ENCODE measurements around the gene PCARE. TPM values are rescaled to one million over a fixed set of nuclear protein-coding genes. Genes with fewer than 3 reads are reported as not detected.
A peak's percentile ranks its signal among the peaks of the same experiment; 100 is the strongest.

PCARE gene
- total RNA-seq, 6 experiments from 2014 or later: not detected

DNA sequence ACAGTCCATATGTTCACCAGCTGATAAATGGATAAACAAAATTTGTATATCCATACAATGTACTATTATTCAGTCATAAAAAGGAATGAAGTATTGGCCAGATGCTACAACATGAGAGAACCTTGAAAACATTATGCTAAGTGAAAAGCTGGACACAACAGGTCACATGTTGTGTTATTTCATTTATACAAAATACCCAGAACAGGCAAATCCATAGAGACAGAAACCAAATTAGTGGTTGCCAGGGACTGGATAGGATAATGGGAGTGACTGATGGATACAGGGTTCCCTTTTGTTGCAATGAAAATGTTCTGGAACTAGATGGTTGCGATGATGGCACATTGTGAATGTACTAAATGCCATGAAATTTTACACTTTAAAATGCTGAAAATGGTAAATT is 10.2 kb upstream of the PCARE start:
- DNase-seq (no peak), ATAC-seq (no peak)
- no peak overlapping the region for H3K27ac ChIP-seq
- no peak overlapping the region for H3K4me3 ChIP-seq
- H3K4me1 ChIP-seq: no peaks in the 10 kb centered on the region
- no peak for TF ChIP-seq POLR2A (IDR thresholded peaks at IDR 0.05)
- 100% methylated on average over 1 of the region's 1 CpG for WGBS (ENCODE audit: insufficient coverage, low coverage, low lambda C conversion rate, missing lambda C conversion rate)
- no peaks in the 10 kb centered on the region for H3K36me3 ChIP-seq
- H3K27me3 ChIP-seq: no peaks in the 10 kb centered on the region
- intact Hi-C loops (cut with DNase I): no loop called here
- H3K9me3 ChIP-seq: no peaks in the 10 kb centered on the region

DNA sequence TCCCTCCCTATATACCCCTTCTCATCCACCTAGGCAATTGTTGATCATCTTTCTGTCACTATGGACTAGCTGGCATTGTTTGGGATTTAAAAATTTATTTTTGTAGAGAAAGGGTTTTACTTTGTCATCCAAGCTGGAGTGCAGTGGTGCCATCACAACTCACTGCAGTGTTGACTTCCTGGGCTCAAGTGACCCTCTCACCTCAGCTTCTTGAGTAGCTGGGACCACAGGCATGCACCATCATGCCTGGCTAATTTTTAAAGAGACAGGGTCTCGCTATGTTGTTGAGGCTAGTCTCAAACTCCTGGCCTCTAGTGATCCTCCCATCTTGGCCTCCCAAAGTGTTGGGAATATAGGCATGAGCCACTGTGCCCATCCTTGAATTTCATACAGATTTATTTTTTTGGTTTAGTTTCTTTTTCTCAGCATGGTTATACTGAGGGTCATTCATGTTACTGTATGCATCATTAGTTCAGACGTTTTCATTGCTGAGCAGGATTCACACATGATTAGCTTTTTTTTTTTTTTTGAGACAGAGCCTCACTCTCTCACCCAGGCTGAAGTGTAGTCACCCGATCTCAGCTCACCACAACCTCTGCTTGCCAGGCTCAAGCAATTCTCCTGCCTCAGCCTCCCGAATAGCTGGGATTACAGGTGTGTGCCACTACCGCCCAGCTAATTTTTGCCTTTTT is 8.6 kb upstream of the PCARE start:
- Histone ChIP-seq H3K36me3 (no peaks in the 10 kb centered on the region), H3K9me3 (no peaks in the 10 kb centered on the region), H3K27ac (no peak overlapping the region), H3K4me3 (no peak overlapping the region), H3K27me3 (no peaks in the 10 kb centered on the region), H3K4me1 (no peaks in the 10 kb centered on the region)
- no peak for TF ChIP-seq POLR2A (IDR thresholded peaks at IDR 0.05)
- TF ChIP-seq, protein P1, sequence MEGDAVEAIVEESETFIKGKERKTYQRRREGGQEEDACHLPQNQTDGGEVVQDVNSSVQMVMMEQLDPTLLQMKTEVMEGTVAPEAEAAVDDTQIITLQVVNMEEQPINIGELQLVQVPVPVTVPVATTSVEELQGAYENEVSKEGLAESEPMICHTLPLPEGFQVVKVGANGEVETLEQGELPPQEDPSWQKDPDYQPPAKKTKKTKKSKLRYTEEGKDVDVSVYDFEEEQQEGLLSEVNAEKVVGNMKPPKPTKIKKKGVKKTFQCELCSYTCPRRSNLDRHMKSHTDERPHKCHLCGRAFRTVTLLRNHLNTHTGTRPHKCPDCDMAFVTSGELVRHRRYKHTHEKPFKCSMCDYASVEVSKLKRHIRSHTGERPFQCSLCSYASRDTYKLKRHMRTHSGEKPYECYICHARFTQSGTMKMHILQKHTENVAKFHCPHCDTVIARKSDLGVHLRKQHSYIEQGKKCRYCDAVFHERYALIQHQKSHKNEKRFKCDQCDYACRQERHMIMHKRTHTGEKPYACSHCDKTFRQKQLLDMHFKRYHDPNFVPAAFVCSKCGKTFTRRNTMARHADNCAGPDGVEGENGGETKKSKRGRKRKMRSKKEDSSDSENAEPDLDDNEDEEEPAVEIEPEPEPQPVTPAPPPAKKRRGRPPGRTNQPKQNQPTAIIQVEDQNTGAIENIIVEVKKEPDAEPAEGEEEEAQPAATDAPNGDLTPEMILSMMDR (IDR thresholded peaks at IDR 0.05): no peak
- WGBS (ENCODE audit: insufficient coverage, low coverage, low lambda C conversion rate, missing lambda C conversion rate): 69% methylated on average over 4 of the region's 5 CpGs
- intact Hi-C loops (cut with DNase I): no loop called here
- ATAC-seq: no peak
- no peak for DNase-seq

- Histone ChIP-seq H3K36me3 (no peaks in the 10 kb centered on the region), H3K9me3 (no peaks in the 10 kb centered on the region), H3K27ac (no peak overlapping the region), H3K27me3 (no peaks in the 10 kb centered on the region), H3K4me3 (no peak overlapping the region), H3K4me1 (no peaks in the 10 kb centered on the region)
- 64% methylated on average over 5 of the region's 12 CpGs for WGBS (ENCODE audit: insufficient coverage, low coverage, low lambda C conversion rate, missing lambda C conversion rate)
- intact Hi-C loops (cut with DNase I): no loop called here
- ATAC-seq (peak in 3 of 4 donors; percentile 22 to 40 (median 26)), DNase-seq (no peak)
- TF ChIP-seq POLR2A (IDR thresholded peaks at IDR 0.05): no peak
- TF ChIP-seq, protein P1 (IDR thresholded peaks at IDR 0.05): no peak
Observed at GRCh38 chr2:29080886-29081743, 6.8 kb upstream of the PCARE start.

GRCh38 chr2:29079887-29080286 is 5.6 kb upstream of the PCARE start:
- no peak for TF ChIP-seq POLR2A (IDR thresholded peaks at IDR 0.05)
- TF ChIP-seq, protein P1 (IDR thresholded peaks at IDR 0.05): no peak
- H3K27ac ChIP-seq: no peak overlapping the region
- WGBS (ENCODE audit: insufficient coverage, low coverage, low lambda C conversion rate, missing lambda C conversion rate): no CpG with 5 or more reads among the region's 7 CpGs
- intact Hi-C loops (cut with DNase I): no loop called here
- ATAC-seq (no peak), DNase-seq (no peak)
- no peak overlapping the region for H3K4me3 ChIP-seq
- no peaks in the 10 kb centered on the region for H3K27me3 ChIP-seq
- no peaks in the 10 kb centered on the region for H3K36me3 ChIP-seq
- H3K4me1 ChIP-seq: no peaks in the 10 kb centered on the region
- no peaks in the 10 kb centered on the region for H3K9me3 ChIP-seq

Data from right lobe of liver (tissue), 6 donors.